Activated naive CD4-positive, alpha-beta T cell treated with anti-CD3 and anti-CD28 coated beads, Interleukin-2, amount 50 U/mL, for 72 hours (primary cell): ENCODE measurements around the gene SYTL1. TPM values are rescaled to one million over a fixed set of nuclear protein-coding genes. Genes with fewer than 3 reads are reported as not detected.
A peak's percentile ranks its signal among the peaks of the same experiment; 100 is the strongest.

Source experiments
- ATAC-seq, 2 donors: fragments of 150-1000 bp; cut with Tn5 transposase; 2 replicates each; pipeline ENCODE4 v1.10.0; 2021; ENCODE audit warnings: mild to moderate bottlenecking in 2 of 2, moderate library complexity in 2 of 2
- DNase-seq, 2 donors: peaks; one replicate each; pipeline ENCODE4 v3.0.0; 2021 to 2022; ENCODE audit warnings: low spot score in 2 of 2
- H3K27ac Mint-ChIP-seq, 2 donors: one replicate each; pipeline ENCODE4 v1.8.0; 2022; ENCODE audit warnings: mild to moderate bottlenecking in 2 of 2, mixed read lengths in 2 of 2
- H3K36me3 Mint-ChIP-seq, 2 donors: one replicate each; pipeline ENCODE4 v1.8.0; 2022; ENCODE audit warnings: mixed read lengths in 2 of 2
- H3K9me3 Mint-ChIP-seq, 2 donors: one replicate each; pipeline ENCODE4 v1.8.0; 2022; ENCODE audit warnings: mixed read lengths in 2 of 2
- total RNA-seq, 2 donors: library from RNA; stranded (reverse); gene quantifications; one replicate each; pipeline ENCODE4 v1.2.3, GENCODE V29; 2022

Gene SYTL1
- total RNA-seq, 2 donors from 2014 or later = 15.6 to 35.1 TPM

DNA sequence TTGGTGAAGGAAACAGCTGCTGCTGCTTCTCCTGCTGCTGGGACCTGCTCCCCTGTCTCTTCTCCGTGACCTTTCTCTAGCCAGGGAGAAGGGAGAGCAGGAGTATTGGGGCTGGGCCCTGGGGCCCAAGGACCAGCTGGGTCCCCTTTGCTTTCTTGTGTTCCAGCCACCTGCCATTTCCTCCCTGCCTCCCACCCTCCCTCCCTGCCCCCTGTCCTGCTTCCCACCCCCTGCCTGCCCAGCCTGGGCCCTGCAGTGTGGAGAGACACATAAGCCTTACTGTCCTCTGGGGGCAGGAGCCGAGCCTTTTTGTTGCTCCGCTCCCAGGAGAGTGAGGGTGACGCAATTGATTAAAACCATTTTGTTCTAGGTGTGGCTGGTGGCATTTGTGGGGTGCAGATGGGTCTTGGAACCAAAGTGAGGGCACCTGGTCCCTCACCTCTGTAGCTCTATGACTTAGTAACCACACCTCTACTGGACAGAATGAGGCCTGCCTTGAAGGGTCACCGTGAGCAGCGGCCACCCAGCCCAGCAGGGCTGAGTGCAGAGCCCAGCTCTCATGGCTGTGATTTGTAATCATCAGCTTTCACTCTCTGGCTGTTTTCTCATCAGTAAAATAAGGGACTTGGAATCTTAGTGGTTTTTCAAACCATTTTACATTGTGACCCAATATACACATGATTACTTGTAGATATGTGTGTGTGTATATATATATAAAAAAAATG lies 33.8 kb upstream of the SYTL1 start:
- ATAC-seq (no peak), DNase-seq (no peak)
- Mint-ChIP-seq H3K27ac (no peak overlapping the region), H3K36me3 (no peaks in the 10 kb centered on the region), H3K9me3 (no peaks in the 10 kb centered on the region)

GRCh38 chr1:27314169-27314568 lies 27.7 kb upstream of the SYTL1 start:
- no peak for ATAC-seq
- Mint-ChIP-seq H3K27ac (no peak overlapping the region), H3K9me3 (no peaks in the 10 kb centered on the region), H3K36me3 (no peaks in the 10 kb centered on the region)
- no peak for DNase-seq

- ATAC-seq (no peak), DNase-seq (no peak)
- Mint-ChIP-seq H3K36me3 (no peaks in the 10 kb centered on the region), H3K27ac (no peak overlapping the region), H3K9me3 (no peaks in the 10 kb centered on the region)
Measured at GRCh38 chr1:27314737-27315136, 27.1 kb upstream of the SYTL1 start.

GRCh38 chr1:27316860-27317259 lies 25.0 kb upstream of the SYTL1 start:
- no peak for DNase-seq

GRCh38 chr1:27318136-27318535 lies 23.7 kb upstream of the SYTL1 start:
- H3K9me3 Mint-ChIP-seq = no peaks in the 10 kb centered on the region
- peak overlapping the region; percentile 22 to 52 for H3K27ac Mint-ChIP-seq
- peaks cover 7 to 10% of the 10 kb centered on the region in 2 donors for H3K36me3 Mint-ChIP-seq
- no peak for ATAC-seq
- no peak for DNase-seq

More at GRCh38 chr1:27316860-27317259, 25.0 kb upstream of the SYTL1 start:
- Mint-ChIP-seq H3K27ac (no peak overlapping the region), H3K9me3 (no peaks in the 10 kb centered on the region), H3K36me3 (no peaks in the 10 kb centered on the region)
- ATAC-seq = no peak

- Mint-ChIP-seq H3K27ac (peak overlapping the region in 1 of 2 donors; percentile 22), H3K36me3 (peaks cover 10 to 13% of the 10 kb centered on the region in 2 donors), H3K9me3 (no peaks in the 10 kb centered on the region)
- no peak for ATAC-seq
- no peak for DNase-seq
Measured at GRCh38 chr1:27318596-27318995, 23.2 kb upstream of the SYTL1 start.

GRCh38 chr1:27321813-27322568 lies 19.8 kb upstream of the SYTL1 start, which contains the start of gene TMEM222:
Gene TMEM222 (plus strand): TSS chr1:27322163. CDS start chr1:27322198, 35 bp downstream.
- DNase-seq (peak; percentile 98), ATAC-seq (peak; percentile 97 to 98)
- H3K9me3 Mint-ChIP-seq = no peaks in the 10 kb centered on the region
- H3K36me3 Mint-ChIP-seq = peaks cover 14 to 17% of the 10 kb centered on the region in 2 donors
- peak within 1 kb of the TSS; percentile 96 to 98 for H3K27ac Mint-ChIP-seq

DNA sequence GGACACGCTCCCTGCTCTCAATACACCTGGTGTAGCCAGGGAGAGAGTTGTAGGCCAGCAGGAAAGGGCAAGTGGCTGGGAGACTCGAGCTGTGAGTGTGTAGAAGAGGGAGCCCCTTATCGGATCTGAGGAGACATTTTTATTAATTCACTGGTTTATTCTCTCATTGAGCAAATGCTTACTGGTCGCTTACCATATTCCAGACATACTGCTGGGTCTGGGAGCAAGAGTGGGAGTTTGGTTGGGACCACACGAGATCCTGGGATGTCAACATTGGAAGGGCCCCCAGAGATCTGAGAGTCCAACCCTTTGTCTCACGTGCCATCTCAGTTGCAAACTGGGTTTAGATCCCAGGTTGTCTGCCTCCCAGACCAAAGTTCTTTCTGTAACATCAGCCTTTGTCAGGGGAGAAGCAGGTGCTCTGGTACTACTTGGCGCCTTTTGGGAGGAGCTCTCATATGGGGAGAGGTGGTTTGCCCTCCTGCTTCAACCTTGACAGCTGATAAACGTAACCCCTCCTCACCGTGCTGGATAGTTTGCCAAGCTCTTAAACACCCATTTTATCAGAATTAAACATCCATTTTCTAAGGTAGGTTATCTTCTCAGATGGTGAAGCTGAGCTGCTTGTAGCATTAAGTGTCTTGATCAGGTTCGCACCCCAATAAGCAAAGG lies 19.1 kb upstream of the SYTL1 start:
- ATAC-seq = no peak
- H3K9me3 Mint-ChIP-seq = no peaks in the 10 kb centered on the region

DNA sequence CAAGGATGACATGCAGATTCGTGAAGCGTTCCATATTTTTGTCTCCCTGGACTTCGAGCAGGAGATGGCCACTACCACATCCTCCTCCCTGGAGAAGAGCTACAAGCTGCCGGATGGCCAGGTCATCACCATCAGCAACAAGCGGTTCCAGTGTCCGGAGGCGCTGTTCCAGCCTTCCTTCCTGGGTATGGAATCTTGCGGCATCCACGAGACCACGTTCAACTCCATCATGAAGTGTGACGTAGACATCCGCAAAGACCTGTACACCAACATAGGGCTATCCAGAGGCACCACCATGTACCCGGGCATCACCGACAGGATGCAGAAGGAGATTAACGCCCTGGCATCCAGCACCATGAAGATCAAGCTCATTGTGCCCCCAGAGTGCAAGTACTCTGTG lies 16.5 kb upstream of the SYTL1 start:
- ATAC-seq (no peak), DNase-seq (no peak)
- Mint-ChIP-seq H3K27ac (no peak overlapping the region), H3K36me3 (peaks cover 14 to 17% of the 10 kb centered on the region in 2 donors), H3K9me3 (no peaks in the 10 kb centered on the region)

More for the DNA sequence above, 19.1 kb upstream of the SYTL1 start:
- Mint-ChIP-seq H3K27ac (peak overlapping the region; percentile 96 to 98), H3K36me3 (peaks cover 14 to 17% of the 10 kb centered on the region in 2 donors)
- DNase-seq = no peak

DNA sequence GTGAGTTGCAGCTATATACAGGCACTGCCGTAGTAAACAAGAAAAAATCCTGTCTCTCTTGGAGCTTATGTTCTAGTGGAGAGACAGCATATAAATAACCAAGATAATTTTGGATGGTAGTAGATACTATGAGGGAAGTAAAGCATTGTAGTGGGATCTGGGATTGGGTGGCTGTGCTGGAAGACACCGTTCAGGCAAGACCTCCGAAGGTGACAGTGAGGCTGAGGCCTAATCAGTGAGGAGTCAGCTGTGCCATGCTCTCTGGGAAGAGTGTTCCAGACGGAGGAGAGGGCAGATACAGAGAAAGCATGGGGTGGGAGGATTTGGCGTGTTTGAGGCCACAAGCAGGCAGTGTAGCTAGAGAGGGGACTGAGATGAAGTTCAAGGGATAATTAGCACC lies 13.9 kb upstream of the SYTL1 start:
- H3K36me3 Mint-ChIP-seq = peaks cover 7 to 9% of the 10 kb centered on the region in 2 donors
- no peak for ATAC-seq
- DNase-seq = no peak
- no peaks in the 10 kb centered on the region for H3K9me3 Mint-ChIP-seq
- peak overlapping the region; percentile 49 to 69 for H3K27ac Mint-ChIP-seq

DNA sequence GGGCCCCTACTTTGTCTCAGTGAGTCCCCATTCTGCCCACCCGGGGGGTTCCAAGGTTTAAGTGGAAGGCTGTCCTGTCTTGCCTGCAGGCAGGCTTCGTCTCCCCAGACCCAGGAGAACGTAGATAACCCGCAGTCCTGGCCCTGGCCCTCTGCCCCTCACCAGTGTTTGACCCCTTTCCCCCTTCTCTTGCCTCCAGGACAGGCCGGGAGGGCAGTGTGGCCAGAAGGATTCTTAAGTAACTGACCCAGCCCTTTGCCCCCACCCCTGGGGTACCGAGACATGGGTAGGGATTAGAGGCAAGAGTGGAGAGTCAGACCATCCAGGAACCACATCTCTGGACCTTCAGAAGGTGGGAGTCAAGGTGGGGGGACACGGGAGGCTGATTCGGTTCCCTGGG lies 11.0 kb upstream of the SYTL1 start:
- H3K9me3 Mint-ChIP-seq = no peaks in the 10 kb centered on the region
- H3K36me3 Mint-ChIP-seq = no peaks in the 10 kb centered on the region
- DNase-seq (no peak), ATAC-seq (no peak)
- H3K27ac Mint-ChIP-seq = peak overlapping the region in 1 of 2 donors; percentile 88

- no peaks in the 10 kb centered on the region for H3K9me3 Mint-ChIP-seq
- no peak for ATAC-seq
- no peak for DNase-seq
- H3K27ac Mint-ChIP-seq = no peak overlapping the region
- H3K36me3 Mint-ChIP-seq = peaks cover 0 to 1% of the 10 kb centered on the region in 2 donors
Measured at GRCh38 chr1:27331426-27331825, 10.4 kb upstream of the SYTL1 start.

- DNase-seq (no peak), ATAC-seq (no peak)
- Mint-ChIP-seq H3K27ac (peak overlapping the region in 1 of 2 donors; percentile 92), H3K9me3 (no peaks in the 10 kb centered on the region), H3K36me3 (peaks cover 0 to 5% of the 10 kb centered on the region in 2 donors)
Measured at GRCh38 chr1:27331922-27332321, 9.9 kb upstream of the SYTL1 start.

DNA sequence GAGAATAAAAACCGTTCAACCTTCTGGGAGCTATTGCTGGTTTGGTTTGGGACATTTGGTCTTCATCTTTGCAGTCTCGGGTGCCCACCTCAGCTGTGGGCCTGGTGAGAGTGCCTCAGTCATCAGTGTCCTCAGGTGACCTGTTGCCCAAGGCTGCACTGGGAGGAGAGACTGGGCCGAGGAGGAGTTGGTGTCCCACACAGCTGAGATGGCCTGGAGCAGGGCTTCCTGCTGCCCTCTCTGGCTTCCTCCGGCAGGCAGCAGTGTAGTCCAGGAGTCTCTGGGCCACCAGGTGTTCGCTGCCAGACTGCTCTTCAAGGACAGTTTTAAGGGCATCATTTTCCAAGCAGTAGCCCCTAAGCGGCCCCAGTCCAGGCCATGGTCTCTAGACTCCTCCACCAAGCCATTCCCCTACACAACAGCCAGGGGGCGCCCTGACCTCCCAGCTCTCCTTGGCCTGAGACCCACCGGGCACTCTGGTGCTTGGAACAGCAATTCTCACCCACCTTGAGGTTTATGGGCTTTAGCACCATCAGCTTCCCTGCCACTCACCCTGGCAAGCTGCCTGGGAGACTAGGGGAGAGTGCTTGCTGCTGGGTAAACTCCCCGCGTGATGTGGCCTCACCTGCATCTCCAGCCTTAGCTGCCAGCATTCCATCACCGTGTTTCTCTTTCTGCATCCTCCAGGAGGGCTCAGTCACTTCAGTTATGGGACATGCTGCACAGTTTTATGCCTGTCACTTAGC lies 9.1 kb upstream of the SYTL1 start:
- peak; percentile 77 to 88 for ATAC-seq
- Mint-ChIP-seq H3K9me3 (no peaks in the 10 kb centered on the region), H3K36me3 (peaks cover 0 to 5% of the 10 kb centered on the region in 2 donors), H3K27ac (peak overlapping the region; percentile 17 to 41)
- peak in 1 of 2 donors; percentile 68 for DNase-seq

GRCh38 chr1:27333717-27334279 lies 8.0 kb upstream of the SYTL1 start:
- Mint-ChIP-seq H3K36me3 (peaks cover 0 to 5% of the 10 kb centered on the region in 2 donors), H3K9me3 (no peaks in the 10 kb centered on the region), H3K27ac (no peak overlapping the region)
- DNase-seq (no peak), ATAC-seq (no peak)
